ENCODE data around the gene MT1M. TPM values are rescaled to one million over a fixed set of nuclear protein-coding genes. Genes with fewer than 3 reads are reported as not detected.

MT1M gene
- total RNA-seq, 1 experiment from 2014 or later = not detected

- H3K27me3 Mint-ChIP-seq (ENCODE audit: unreplicated experiment) = peaks cover 13% of the 10 kb centered on the region
Observed at GRCh38 chr16:56682703-56683397, 50.4 kb downstream of the MT1M start.

More at GRCh38 chr16:56682703-56683397, 50.4 kb downstream of the MT1M start:
- no peak for TF ChIP-seq CTCF (IDR thresholded peaks at IDR 0.05; ENCODE audit: unreplicated experiment)
- DNase-seq = no peak
- CTCF ChIA-PET = no interaction called here
- Mint-ChIP-seq H3K9me3 (ENCODE audit: low read depth, unreplicated experiment) (no peaks in the 10 kb centered on the region), H3K27ac (ENCODE audit: unreplicated experiment) (peak overlapping the region; percentile 64), H3K4me1 (ENCODE audit: low read depth, unreplicated experiment) (peaks cover 15% of the 10 kb centered on the region), H3K36me3 (ENCODE audit: insufficient read depth, unreplicated experiment) (peaks cover 18% of the 10 kb centered on the region), H3K4me3 (ENCODE audit: low read depth, unreplicated experiment) (peak overlapping the region; percentile 88)
- intact Hi-C loops (cut with micrococcal nuclease; ENCODE audit: unreplicated experiment) = no loop called here
- BruUV-seq (replicated peaks) = TSS peak; percentile 88

Other genes with a start within 250 kb of the MT1M start
- gene AMFR, start 207.1 kb upstream of the MT1M start, total RNA-seq (2022) = 108 and 116 TPM in 2 replicates
- 234 and 266 TPM in 2 replicates for gene NUDT21, start 181.3 kb upstream of the MT1M start, total RNA-seq (2022)
- 59.6 and 60.6 TPM in 2 replicates for gene OGFOD1, start 181.1 kb upstream of the MT1M start, total RNA-seq (2022)
- 35.5 and 36.4 TPM in 2 replicates for gene BBS2, start 112.6 kb upstream of the MT1M start, total RNA-seq (2022)
- gene MT4, start 67.6 kb upstream of the MT1M start, total RNA-seq (2022) = not detected in 2 replicates
- not detected in 2 replicates for gene MT3, start 43.1 kb upstream of the MT1M start, total RNA-seq (2022)
- 8.2 and 28.1 TPM in 2 replicates for gene MT2A, start 24.1 kb upstream of the MT1M start, total RNA-seq (2022)
- gene MT1E, start 6.9 kb upstream of the MT1M start, total RNA-seq (2022) = not detected in 2 replicates
- not detected in 2 replicates for gene MT1A, start 6.0 kb downstream of the MT1M start, total RNA-seq (2022)
- not detected in 2 replicates for gene MT1B, start 19.2 kb downstream of the MT1M start, total RNA-seq (2022)
- 2.6 and 7.7 TPM in 2 replicates for gene MT1F, start 25.3 kb downstream of the MT1M start, total RNA-seq (2022)
- not detected in 2 replicates for gene MT1G, start 35.4 kb downstream of the MT1M start, total RNA-seq (2022)
- gene MT1H, start 37.2 kb downstream of the MT1M start, total RNA-seq (2022) = not detected in 2 replicates
- gene MT1X, start 49.8 kb downstream of the MT1M start, total RNA-seq (2022) = 5.3 and 15.4 TPM in 2 replicates
- gene NUP93, start 97.5 kb downstream of the MT1M start, total RNA-seq (2022) = 120 and 123 TPM in 2 replicates
- gene SLC12A3, start 232.5 kb downstream of the MT1M start, total RNA-seq (2022) = not detected in 2 replicates

Measured in Calu3 (cell line).